ENCODE measurements around the gene FAM24B.
"Not testable (repeated sequence)": the region's sequence is repeated elsewhere in the genome, so short reads cannot be mapped to it uniquely, and the experiment has no call there.

Gene FAM24B

GRCh38 chr10:122879339-122880273 is at the start of gene FAM24B:
Gene FAM24B, minus strand, starts transcription at chr10:122879581. Its CDS starts 29,066 bp downstream, at chr10:122850515.
- DNase-seq, result peak; percentile 96 to 99 (median 98)

GRCh38 chr10:122915700-122916099 is 36.3 kb upstream of the FAM24B start:
- no peak for DNase-seq

- peak in 2 of 3 donors; percentile 35 to 53 for DNase-seq
Measured at GRCh38 chr10:122911889-122912484, 32.6 kb upstream of the FAM24B start.

- no peak for DNase-seq
Measured at GRCh38 chr10:122910310-122910709, 30.9 kb upstream of the FAM24B start, which contains the start of gene FAM24A. Gene FAM24A, plus strand, starts transcription at chr10:122910610. Its CDS starts 1,025 bp downstream, at chr10:122911635.

GRCh38 chr10:122903861-122904260 is 24.5 kb upstream of the FAM24B start:
- not testable (repeated sequence) for DNase-seq

GRCh38 chr10:122894261-122894944 is 15.0 kb upstream of the FAM24B start:
- no peak for DNase-seq

GRCh38 chr10:122884166-122884565 is 4.8 kb upstream of the FAM24B start:
- no peak for DNase-seq

GRCh38 chr10:122882766-122883165 is 3.4 kb upstream of the FAM24B start:
- peak; percentile 8 to 58 (median 8) for DNase-seq

GRCh38 chr10:122878799-122879338 is 512 bp downstream of the FAM24B start:
- DNase-seq, result peak; percentile 18 to 55 (median 51)

GRCh38 chr10:122877264-122877663 is 2.1 kb downstream of the FAM24B start:
- DNase-seq, result peak; percentile 32 to 37 (median 34)

GRCh38 chr10:122876467-122876855 is 2.9 kb downstream of the FAM24B start:
- DNase-seq, result no peak

GRCh38 chr10:122875843-122876466 is 3.4 kb downstream of the FAM24B start:
- no peak for DNase-seq

GRCh38 chr10:122871947-122872346 is 7.4 kb downstream of the FAM24B start:
- DNase-seq, result not testable (repeated sequence)

- not testable (repeated sequence) for DNase-seq
Measured at GRCh38 chr10:122868768-122869167, 10.6 kb downstream of the FAM24B start.

GRCh38 chr10:122866757-122867482 is 12.5 kb downstream of the FAM24B start:
- not testable (repeated sequence) for DNase-seq

GRCh38 chr10:122864901-122865300 is 14.5 kb downstream of the FAM24B start:
- no peak for DNase-seq

- no peak for DNase-seq
Measured at GRCh38 chr10:122864194-122864592, 15.2 kb downstream of the FAM24B start.

- no peak for DNase-seq
Measured at GRCh38 chr10:122863216-122864193, 15.9 kb downstream of the FAM24B start.

GRCh38 chr10:122861711-122862161 is 17.6 kb downstream of the FAM24B start:
- DNase-seq, result no peak

- DNase-seq, result no peak
Measured at GRCh38 chr10:122859527-122859926, 19.9 kb downstream of the FAM24B start.
